AG09309 (cell line): ENCODE measurements around the gene PCDH1.
A peak's percentile ranks its signal among the peaks of the same experiment; 100 is the strongest.
"Not testable (repeated sequence)": the region's sequence is repeated elsewhere in the genome, so short reads cannot be mapped to it uniquely, and the experiment has no call there.

Source experiments
- DNase-seq: peaks from one replicate; pipeline ENCODE4 v3.0.0-alpha.2; 2010; ENCODE audit warnings: low read depth
- H3K4me3 ChIP-seq: 2 replicates; pipeline ENCODE4 v1.5.1; 2011; ENCODE audit warnings: mild to moderate bottlenecking, low read depth, low read length, moderate library complexity; ENCODE audit not compliant: control insufficient read depth
- CTCF ChIP-seq: IDR thresholded peaks from 2 replicates; pipeline ENCODE4 v1.5.1; 2011; ENCODE audit warnings: mild to moderate bottlenecking, low read depth, low read length, inconsistent platforms; ENCODE audit not compliant: insufficient read depth, control insufficient read depth; ENCODE audit errors: missing control alignments

The PCDH1 gene

DNA sequence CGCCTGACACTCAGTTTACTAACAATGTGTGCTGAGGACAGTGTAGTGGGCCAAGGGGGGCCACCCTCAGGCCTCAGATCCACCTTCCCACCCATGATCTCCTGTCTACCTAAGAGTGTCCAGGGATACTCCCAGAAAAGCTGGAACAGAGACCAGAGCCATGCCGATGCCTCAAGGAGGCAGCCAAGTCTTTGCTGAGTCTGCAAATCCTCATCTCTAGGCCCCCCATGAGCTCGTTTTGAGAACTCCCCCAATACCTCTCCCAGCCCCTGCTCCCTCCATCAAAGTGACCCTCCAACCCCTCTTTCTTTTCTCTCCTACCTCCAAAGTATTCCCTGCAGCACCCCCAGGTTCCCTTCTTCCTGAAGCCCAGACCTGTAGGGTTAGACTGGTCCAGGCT lies 53.5 kb downstream of the PCDH1 start:
- TF ChIP-seq CTCF, result no peak
- no peak for DNase-seq
- no peak overlapping the region for H3K4me3 ChIP-seq

- DNase-seq, result no peak
- no peak overlapping the region for H3K4me3 ChIP-seq
- no peak for TF ChIP-seq CTCF
These were observed 55.2 kb downstream of the PCDH1 start for GRCh38 chr5:141823056-141823455.

GRCh38 chr5:141822144-141822543 lies 56.1 kb downstream of the PCDH1 start:
- no peak overlapping the region for H3K4me3 ChIP-seq
- no peak for TF ChIP-seq CTCF
- no peak for DNase-seq

DNA sequence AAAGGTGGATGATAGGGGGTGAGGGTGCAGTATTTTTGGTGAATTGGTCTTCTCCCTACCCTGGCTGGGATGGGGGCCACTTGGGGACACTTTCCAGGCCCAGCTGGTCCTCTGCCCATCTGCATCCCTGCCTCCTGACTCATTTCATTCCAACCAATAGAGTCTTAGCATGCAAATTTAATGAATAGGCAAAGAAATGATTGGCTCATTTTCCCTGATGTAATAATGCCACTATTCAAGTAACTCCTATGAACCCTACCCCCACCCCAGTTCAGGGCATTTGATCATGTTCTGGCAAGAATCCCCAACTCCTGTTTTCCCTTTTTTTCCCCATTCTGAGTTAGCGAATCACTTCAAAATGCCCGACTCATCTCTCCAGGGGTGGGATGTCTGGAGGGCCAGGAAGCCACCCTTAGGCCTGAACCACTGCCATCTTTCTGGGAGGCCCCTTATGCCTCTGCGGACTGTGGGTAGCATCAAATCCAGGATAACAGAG lies 56.7 kb downstream of the PCDH1 start:
- peak; percentile 92 for DNase-seq
- no peak overlapping the region for H3K4me3 ChIP-seq
- TF ChIP-seq CTCF, result no peak

DNA sequence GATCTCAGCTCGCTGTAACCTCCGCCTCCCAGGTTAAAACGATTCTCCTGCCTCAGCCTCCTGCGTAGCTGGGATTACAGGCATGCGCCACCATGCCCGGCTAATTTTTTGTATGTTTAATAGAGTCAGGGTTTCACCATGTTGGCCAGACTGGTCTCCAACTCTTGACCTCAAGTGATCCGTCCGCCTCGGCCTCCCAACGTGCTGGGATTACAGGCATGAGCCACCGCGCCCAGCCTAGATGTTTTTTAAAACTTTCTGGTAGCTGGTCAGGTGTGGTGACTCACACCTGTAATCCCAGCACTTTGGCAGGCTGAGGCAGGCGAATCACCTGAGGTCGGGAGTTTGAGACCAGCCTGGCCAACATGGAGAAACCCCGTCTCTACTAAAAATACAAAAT lies 57.5 kb downstream of the PCDH1 start:
- H3K4me3 ChIP-seq, DNase-seq: not testable (repeated sequence)

- DNase-seq, result no peak
- TF ChIP-seq CTCF, result no peak
- no peak overlapping the region for H3K4me3 ChIP-seq
These were observed 60.6 kb downstream of the PCDH1 start for GRCh38 chr5:141817631-141818030.

GRCh38 chr5:141816598-141817399 lies 61.4 kb downstream of the PCDH1 start:
- H3K4me3 ChIP-seq, result no peak overlapping the region
- DNase-seq, result no peak
- TF ChIP-seq CTCF, result no peak
